Spleen (tissue), 11 donors: ENCODE results near the gene ACADL. TPM values are rescaled to one million over a fixed set of nuclear protein-coding genes. Genes with fewer than 3 reads are reported as not detected.

Experiments used
- DNase-seq: peaks from one replicate; pipeline ENCODE4 v3.0.0-alpha.2; 2020
- H3K27ac ChIP-seq, 8 donors: fragments of 200-600 bp; sonication (generic) in 7 of 8; 1 replicate in 4 of 8; 2 replicates in 4 of 8; pipeline versions ENCODE4 v1.5.0 to v1.8.0; 2016 to 2021; ENCODE audit warnings: inconsistent platforms in 4 of 8, mild to moderate bottlenecking in 4 of 8, moderate library complexity in 1 of 8
- H3K27me3 ChIP-seq, 7 donors: fragments of 200-600 bp; sonication (generic) in 6 of 7; replicated peaks in 1 of 7; 1 replicate in 4 of 7; 2 replicates in 3 of 7; pipeline versions ENCODE4 v1.5.0 to v1.8.0; 2016 to 2021; ENCODE audit warnings: inconsistent platforms in 3 of 7, mild to moderate bottlenecking in 1 of 7
- H3K36me3 ChIP-seq, 6 donors: fragments of 200-600 bp; sonication (generic) in 5 of 6; 1 replicate in 4 of 6; 2 replicates in 2 of 6; pipeline versions ENCODE4 v1.5.0 to v1.8.0; 2016 to 2021; ENCODE audit warnings: inconsistent platforms in 2 of 6
- H3K4me1 ChIP-seq, 6 donors: fragments of 200-600 bp; sonication (generic) in 5 of 6; 1 replicate in 3 of 6; 2 replicates in 3 of 6; pipeline versions ENCODE4 v1.5.0 to v1.8.0; 2016 to 2021; ENCODE audit warnings: inconsistent platforms in 3 of 6
- H3K4me3 ChIP-seq, 8 donors: fragments of 200-600 bp; sonication (generic) in 7 of 8; 1 replicate in 4 of 8; 2 replicates in 4 of 8; pipeline versions ENCODE4 v1.5.0 to v1.8.0; 2016 to 2021; ENCODE audit warnings: inconsistent platforms in 4 of 8, mild to moderate bottlenecking in 4 of 8, moderate library complexity in 2 of 8
- H3K9me3 ChIP-seq, 8 donors: fragments of 200-600 bp; sonication (generic) in 7 of 8; 1 replicate in 4 of 8; 2 replicates in 4 of 8; pipeline versions ENCODE4 v1.5.0 to v1.8.0; 2016 to 2021; ENCODE audit warnings: inconsistent platforms in 4 of 8
- CTCF ChIP-seq, 11 experiments: fragments of 200-600 bp in 7 of 11; fragments of 450-650 bp in 4 of 11; sonication (generic) in 4 of 11; IDR thresholded peaks in 8 of 11; conservative IDR thresholded peaks in 3 of 11; 1 replicate in 7 of 11; 2 replicates in 4 of 11; pipeline versions ENCODE4 v1.4.0 to v1.8.0; 2016 to 2021; ENCODE audit warnings: antibody characterized with exemption in 11 of 11, inconsistent platforms in 4 of 11, mild to moderate bottlenecking in 1 of 11
- POLR2A ChIP-seq, 3 donors: fragments of 450-650 bp; IDR thresholded peaks; one replicate each; pipeline ENCODE4 v1.5.1; 2017; ENCODE audit warnings: antibody characterized with exemption in 3 of 3, mild to moderate bottlenecking in 1 of 3
- POLR2AphosphoS5 ChIP-seq, 3 donors: sonication (generic); formaldehyde crosslinking; IDR thresholded peaks; one replicate each; pipeline ENCODE4 v1.5.1; 2017; ENCODE audit warnings: antibody characterized with exemption in 3 of 3
- WGBS, 5 donors: extraction: QIAGEN DNeasy Blood & Tissue Kit in 3 of 5; methylation state at CpG; one replicate each; pipeline versions ENCODE4 v1.1.5 to v1.1.7; 2013 to 2018; 5-methylcytosine and 5-hydroxymethylcytosine counted together
- intact Hi-C: fragments of 100-400 bp; cut with DNase I; formaldehyde crosslinking; loops from one replicate; pipeline ENCODE4 v1.15.0; 2023; ENCODE audit warnings: low total_unique reads
- polyA plus RNA-seq, 3 donors: library from polyadenylated mRNA; stranded (reverse); fragments of 200-250 nt; gene quantifications; one replicate each; pipeline ENCODE4 v1.2.1, GENCODE V29; 2013
- total RNA-seq, 7 donors: library from RNA; depleted of rRNA in 3 of 7; stranded (reverse); fragments of >200 nt in 3 of 7; fragmentation: NEBNext Ultra II Directional in 4 of 7; extraction: Animal tissue kit (Norgen Biotek cat#: 25700) in 4 of 7; gene quantifications; one replicate each; pipeline versions ENCODE4 v1.1.0 to v1.2.1, GENCODE V29; 2016 to 2021
- donor health status: healthy with polysubstance abuse.
- donor health status: DM: no; HTN: no; CAD: no; lungs with moderate emphysema.
- donor health status: DM: no; HTN: no; CAD: no.
- donor health status: Bipolar disorder and iron deficiency.
- donor health status: healthy.
- donor health status: DM: no; HTN: no; CAD: no.
- donor health status: DM: yes; HTN: yes; CAD: no.

The ACADL gene
- total and polyA plus RNA-seq, 10 donors: 0.07 to 0.32 TPM; not detected in 8

- DNase-seq: peak; percentile 98
- peak overlapping the region; percentile 94 to 100 (median 99) for H3K27ac ChIP-seq
- TF ChIP-seq POLR2A (IDR thresholded peaks at IDR 0.05) (peak; percentile 32 to 83 (median 49)), POLR2AphosphoS5 (IDR thresholded peaks at IDR 0.05) (peak; percentile 85 to 94 (median 91)), CTCF (IDR thresholded peaks at IDR 0.05 in 8 of 11, conservative IDR thresholded peaks at IDR 0.05 in 3 of 11) (peak in 2 of 11 experiments; percentile 3 to 11)
- H3K36me3 ChIP-seq: no peaks in the 10 kb centered on the region
- peaks cover 0 to 53% (median 33%) of the 10 kb centered on the region in 6 donors for H3K4me1 ChIP-seq
- H3K9me3 ChIP-seq: no peaks in the 10 kb centered on the region
- WGBS, 5 donors: 1 to 2% (median 1%) methylated on average over 17 to 64 of the region's 64 CpGs
- H3K27me3 ChIP-seq: peaks cover 0 to 22% (median 0%) of the 10 kb centered on the region in 7 donors
- intact Hi-C loops: no loop called here
- H3K4me3 ChIP-seq: peak overlapping the region; percentile 74 to 90 (median 80)
Measured at GRCh38 chr2:210170446-210171303, 54.6 kb downstream of the ACADL start.

GRCh38 chr2:210170196-210170445, 55.1 kb downstream of the ACADL start:
- no peak for DNase-seq
- intact Hi-C loops: no loop called here
- peaks cover 0 to 22% (median 0%) of the 10 kb centered on the region in 7 donors for H3K27me3 ChIP-seq
- TF ChIP-seq POLR2A (IDR thresholded peaks at IDR 0.05) (no peak), CTCF (IDR thresholded peaks at IDR 0.05 in 8 of 11, conservative IDR thresholded peaks at IDR 0.05 in 3 of 11) (no peak), POLR2AphosphoS5 (IDR thresholded peaks at IDR 0.05) (no peak)
- H3K36me3 ChIP-seq: no peaks in the 10 kb centered on the region
- H3K27ac ChIP-seq: peak overlapping the region; percentile 94 to 100 (median 99)
- no peaks in the 10 kb centered on the region for H3K9me3 ChIP-seq
- H3K4me3 ChIP-seq: peak overlapping the region; percentile 74 to 90 (median 80)
- 0 to 1% (median 1%) methylated on average over 6 of the region's 6 CpGs for WGBS, 5 donors
- peaks cover 0 to 53% (median 33%) of the 10 kb centered on the region in 6 donors for H3K4me1 ChIP-seq

GRCh38 chr2:210169516-210170195, 55.6 kb downstream of the ACADL start:
- Histone ChIP-seq H3K4me3 (peak overlapping the region; percentile 74 to 90 (median 80)), H3K4me1 (peaks cover 0 to 53% (median 33%) of the 10 kb centered on the region in 6 donors), H3K27me3 (peaks cover 0 to 22% (median 0%) of the 10 kb centered on the region in 7 donors), H3K9me3 (no peaks in the 10 kb centered on the region), H3K36me3 (no peaks in the 10 kb centered on the region), H3K27ac (peak overlapping the region; percentile 94 to 100 (median 99))
- no peak for TF ChIP-seq POLR2A (IDR thresholded peaks at IDR 0.05)
- TF ChIP-seq POLR2AphosphoS5 (IDR thresholded peaks at IDR 0.05): no peak
- TF ChIP-seq CTCF (IDR thresholded peaks at IDR 0.05 in 8 of 11, conservative IDR thresholded peaks at IDR 0.05 in 3 of 11): no peak
- intact Hi-C loops: no loop called here
- DNase-seq: no peak
- 28 to 31% (median 29%) methylated on average over 6 of the region's 6 CpGs for WGBS, 5 donors

GRCh38 chr2:210167227-210167626, 58.0 kb downstream of the ACADL start:
- TF ChIP-seq CTCF (IDR thresholded peaks at IDR 0.05 in 8 of 11, conservative IDR thresholded peaks at IDR 0.05 in 3 of 11) (no peak), POLR2AphosphoS5 (IDR thresholded peaks at IDR 0.05) (no peak), POLR2A (IDR thresholded peaks at IDR 0.05) (no peak)
- Histone ChIP-seq H3K4me3 (no peak overlapping the region), H3K9me3 (no peaks in the 10 kb centered on the region), H3K27ac (peak overlapping the region in 4 of 8 donors; percentile 32 to 100 (median 67)), H3K4me1 (peaks cover 0 to 57% (median 29%) of the 10 kb centered on the region in 6 donors), H3K27me3 (peaks cover 0 to 8% (median 0%) of the 10 kb centered on the region in 7 donors), H3K36me3 (no peaks in the 10 kb centered on the region)
- no peak for DNase-seq
- intact Hi-C loops: no loop called here
- 44 to 76% (median 55%) methylated on average over 1 of the region's 1 CpG for WGBS, 5 donors
